ENCODE measurements around the gene GSTO1.

GSTO1 gene

DNA sequence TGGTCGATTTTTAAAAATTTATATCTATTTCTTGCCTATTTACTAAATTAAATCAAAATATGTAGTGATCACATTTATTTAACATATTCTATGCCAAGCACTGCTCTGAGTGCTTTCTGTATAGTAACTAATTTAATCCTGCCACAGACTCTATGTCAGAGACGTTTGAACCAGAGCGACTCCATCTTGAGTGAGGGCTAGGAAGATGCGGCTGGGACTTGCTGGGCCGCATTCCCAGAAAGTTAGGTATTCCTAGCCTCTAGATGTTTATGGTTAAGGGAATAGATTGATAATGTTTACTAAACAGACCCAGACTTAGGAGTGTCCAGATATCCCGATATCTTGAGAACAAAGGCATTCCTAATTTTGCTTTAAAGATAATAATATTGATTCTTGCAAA, 3.2 kb upstream of the GSTO1 start:
- no peak for DNase-seq

GRCh38 chr10:104252368-104252767, 2.3 kb upstream of the GSTO1 start:
- DNase-seq: no peak

DNA sequence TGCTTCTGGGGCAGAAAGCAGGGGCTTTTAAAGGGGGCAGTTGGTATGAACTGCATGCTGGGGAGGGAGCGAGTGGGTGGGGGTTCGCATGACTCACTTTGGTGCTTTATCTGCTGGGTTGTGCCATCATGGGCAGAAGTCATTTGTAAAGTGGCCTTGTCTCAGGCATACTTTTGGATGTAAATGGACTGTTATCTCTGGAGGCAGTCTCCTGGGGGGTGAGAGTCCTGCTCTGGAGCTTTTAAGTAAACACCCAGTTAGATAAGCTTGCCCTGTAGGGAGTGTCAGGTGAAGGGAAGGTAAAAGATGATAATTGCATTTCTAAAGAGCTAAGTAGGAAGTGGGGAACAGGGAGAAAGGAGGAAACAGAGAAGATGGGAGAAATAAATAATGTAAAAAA, 1.6 kb upstream of the GSTO1 start:
- no peak for DNase-seq

DNA sequence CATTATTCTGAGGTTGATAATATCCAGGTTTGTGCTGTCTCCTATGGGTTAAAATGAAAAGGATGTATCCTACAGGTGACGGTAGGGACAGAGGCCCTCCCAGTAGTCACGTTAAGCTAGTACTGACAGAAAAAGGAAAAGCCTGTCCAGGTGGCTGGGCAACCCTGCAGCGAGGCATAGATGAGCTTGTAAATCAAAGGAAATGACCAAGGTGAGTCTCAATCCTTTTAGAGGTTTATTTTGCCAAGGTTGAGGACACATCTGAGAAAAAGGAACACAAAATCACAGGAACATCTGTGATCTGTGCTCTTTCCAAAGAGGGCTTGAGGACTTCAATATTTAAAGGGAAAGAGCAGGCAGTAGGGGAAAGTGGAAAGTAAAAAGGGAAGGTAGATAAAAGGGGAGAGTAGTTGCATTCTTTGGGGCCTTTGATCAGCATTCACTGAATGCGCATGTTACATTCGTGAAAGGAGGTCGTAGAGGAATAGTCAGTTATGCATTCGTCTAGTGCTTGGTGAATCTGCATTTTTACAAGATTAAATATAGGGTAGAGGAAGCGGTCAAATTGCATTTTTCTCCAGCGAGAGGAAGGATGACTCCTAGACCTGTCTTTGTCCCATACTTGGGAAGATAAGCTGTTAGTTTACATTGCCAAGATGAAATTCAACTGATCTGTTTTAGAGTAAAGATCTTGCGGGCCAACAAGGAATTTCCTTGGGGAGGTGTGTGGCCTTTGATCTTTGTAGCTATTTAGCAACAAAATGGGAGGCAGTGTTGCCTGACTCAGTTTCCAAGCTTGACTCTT, 884 bp upstream of the GSTO1 start:
- no peak for DNase-seq

DNA sequence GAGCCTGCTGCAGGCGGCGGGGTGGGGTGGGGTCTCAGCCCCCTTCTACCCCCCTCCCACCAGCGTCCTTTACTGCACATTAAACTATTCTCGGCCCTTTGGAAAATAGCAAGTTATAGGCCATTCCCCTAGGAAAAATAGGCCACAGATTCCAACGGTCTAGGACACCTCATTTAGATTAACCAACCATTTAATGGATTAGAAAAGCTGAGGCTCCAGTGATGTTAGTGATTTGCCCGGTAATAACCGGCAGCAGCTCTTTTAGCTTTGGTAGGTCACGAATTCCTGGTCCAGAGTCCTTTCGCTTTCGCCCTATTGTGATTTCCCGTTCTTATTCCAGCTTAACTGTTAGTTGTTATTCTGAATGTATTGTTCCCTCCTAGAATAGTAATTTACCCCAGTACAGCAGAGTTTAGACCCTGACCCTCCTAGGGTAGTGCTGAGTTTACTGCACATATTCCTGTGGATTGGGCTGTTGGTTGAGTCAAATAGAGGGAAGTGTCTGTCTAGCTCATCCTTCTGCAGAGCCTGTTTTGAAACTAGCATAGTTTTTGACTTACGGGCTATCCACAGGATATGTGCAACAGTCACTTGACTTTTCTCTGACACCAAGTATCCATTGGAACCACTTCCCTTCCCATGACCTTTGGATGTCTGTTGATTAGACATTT, 754 bp downstream of the GSTO1 start:
- peak; percentile 30 for DNase-seq

DNA sequence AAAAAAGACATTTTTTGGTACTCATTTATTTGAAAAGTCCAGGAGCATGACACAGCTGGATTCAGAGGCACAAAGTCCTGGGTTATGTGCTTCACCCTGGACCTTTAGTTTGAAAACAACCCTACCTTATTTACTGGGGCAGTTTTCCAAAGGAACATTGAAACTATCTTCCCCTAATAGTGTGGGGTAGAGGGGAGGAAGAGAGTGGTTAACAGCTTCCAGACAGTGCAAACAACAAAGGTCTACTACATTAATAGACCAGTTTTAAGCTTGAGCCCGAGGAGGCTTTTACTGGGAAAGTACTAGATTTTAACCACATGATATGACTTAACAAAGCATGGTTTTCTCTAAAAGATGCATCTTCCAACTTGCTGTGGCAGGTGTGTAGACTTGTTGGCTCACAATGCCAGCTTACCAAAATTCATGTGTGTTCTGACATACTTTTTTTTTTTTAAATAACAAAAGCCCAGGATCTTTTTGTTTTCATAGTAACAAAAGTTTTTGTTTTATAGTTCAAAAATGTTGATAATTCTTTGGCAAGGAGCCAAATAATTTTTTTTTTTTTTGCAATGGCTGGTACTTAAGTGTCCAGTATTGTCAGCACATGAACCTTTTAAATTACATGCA, 1.8 kb downstream of the GSTO1 start:
- DNase-seq: peak; percentile 48

DNA sequence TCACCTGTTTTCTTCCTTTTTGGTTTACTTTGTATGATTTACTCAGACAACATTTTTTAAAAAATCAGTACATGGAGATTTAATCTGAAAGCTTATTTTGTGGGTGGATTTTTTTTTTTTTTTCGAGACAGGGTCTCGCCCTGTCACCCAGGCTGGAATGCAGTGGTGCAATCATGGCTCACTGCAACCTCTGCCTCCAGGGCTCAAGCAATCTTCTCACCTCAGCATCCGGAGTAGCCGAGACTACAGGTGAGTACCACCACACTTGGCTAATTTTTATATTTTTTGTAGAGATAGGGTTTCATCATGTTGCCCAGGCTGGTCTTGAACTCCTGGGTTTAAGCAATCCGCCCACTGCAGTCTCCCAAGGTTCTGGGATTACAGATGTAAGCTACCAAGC, 2.5 kb downstream of the GSTO1 start:
- no peak for DNase-seq

- no peak for DNase-seq
Observed at GRCh38 chr10:104258209-104258608, 3.5 kb downstream of the GSTO1 start.

GRCh38 chr10:104259456-104259855, 4.8 kb downstream of the GSTO1 start:
- DNase-seq: no peak

DNA sequence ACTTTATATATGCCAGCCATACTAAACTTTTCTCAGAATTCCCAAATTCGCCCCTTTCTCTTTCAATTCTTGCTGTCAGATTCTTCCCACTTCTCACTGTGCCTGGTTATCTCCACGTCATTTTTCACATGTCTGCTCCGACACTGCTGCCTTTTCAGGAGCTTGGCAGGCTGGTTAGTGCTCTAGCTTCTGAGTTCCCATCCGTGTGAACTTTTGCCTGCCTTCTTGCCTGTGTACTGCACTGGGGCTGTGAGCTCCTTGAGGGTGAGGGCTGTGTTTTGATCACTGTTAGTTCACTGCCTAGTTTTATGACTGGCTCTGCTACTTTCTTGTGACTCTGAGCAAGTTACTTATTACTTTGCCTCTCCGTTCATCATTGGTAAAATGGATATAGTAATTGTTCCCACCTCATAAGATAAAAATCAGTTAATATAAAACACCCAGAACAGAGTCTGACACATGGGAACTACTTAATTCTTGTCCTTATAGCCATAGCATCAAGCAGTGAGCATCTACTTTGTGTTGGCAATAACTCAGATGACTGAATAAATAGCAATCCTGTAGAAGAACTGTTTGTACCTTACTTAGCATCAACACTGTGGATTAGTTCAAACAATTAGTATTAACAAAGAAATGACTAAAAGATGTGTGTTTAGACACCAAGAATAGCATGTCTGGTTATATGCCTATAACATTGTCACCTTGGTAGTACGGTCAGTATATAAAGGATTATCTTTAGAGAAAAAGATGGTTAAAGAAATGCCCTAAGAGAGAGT, 5.5 kb downstream of the GSTO1 start:
- no peak for DNase-seq

DNA sequence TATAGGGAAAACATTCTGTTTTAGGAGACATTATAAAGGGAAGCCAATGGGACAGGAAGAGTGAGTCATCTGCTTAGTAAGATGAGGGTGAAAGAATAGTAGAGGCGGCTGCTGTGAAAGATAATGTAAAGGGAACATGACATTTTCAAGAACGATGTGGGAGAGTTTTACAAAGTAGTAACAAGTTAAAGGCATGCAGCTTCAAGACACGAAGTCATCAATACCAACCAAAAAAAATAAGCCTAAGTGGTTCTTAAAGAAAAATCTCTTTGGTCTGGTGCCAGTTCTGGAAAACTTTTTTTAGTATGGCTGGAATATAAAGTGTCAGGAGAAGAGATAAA, 6.1 kb downstream of the GSTO1 start:
- no peak for DNase-seq

- no peak for DNase-seq
Observed at GRCh38 chr10:104262055-104262454, 7.4 kb downstream of the GSTO1 start.

DNA sequence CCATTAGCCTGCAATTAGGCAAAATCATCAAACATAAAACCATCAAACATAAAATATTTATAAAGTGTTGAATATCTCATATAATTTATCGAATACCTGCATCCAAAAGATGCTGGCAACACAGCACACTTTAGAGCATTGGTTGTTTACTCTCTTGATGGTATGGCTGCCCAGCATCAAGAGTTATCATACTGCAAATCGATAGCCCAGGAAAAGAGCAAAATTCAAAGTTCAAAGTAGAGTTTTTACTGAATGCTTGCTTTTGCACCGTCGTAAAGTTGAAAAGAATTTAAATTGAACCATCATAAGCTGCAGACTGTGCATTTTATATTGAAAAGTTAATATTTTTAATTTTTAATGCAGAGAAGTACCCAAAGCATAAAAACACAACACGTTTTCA, 10.1 kb downstream of the GSTO1 start:
- DNase-seq: no peak

GRCh38 chr10:104267721-104268404, 13.2 kb downstream of the GSTO1 start:
- no peak for DNase-seq

GRCh38 chr10:104268405-104268712, 13.7 kb downstream of the GSTO1 start:
- DNase-seq: no peak

DNA sequence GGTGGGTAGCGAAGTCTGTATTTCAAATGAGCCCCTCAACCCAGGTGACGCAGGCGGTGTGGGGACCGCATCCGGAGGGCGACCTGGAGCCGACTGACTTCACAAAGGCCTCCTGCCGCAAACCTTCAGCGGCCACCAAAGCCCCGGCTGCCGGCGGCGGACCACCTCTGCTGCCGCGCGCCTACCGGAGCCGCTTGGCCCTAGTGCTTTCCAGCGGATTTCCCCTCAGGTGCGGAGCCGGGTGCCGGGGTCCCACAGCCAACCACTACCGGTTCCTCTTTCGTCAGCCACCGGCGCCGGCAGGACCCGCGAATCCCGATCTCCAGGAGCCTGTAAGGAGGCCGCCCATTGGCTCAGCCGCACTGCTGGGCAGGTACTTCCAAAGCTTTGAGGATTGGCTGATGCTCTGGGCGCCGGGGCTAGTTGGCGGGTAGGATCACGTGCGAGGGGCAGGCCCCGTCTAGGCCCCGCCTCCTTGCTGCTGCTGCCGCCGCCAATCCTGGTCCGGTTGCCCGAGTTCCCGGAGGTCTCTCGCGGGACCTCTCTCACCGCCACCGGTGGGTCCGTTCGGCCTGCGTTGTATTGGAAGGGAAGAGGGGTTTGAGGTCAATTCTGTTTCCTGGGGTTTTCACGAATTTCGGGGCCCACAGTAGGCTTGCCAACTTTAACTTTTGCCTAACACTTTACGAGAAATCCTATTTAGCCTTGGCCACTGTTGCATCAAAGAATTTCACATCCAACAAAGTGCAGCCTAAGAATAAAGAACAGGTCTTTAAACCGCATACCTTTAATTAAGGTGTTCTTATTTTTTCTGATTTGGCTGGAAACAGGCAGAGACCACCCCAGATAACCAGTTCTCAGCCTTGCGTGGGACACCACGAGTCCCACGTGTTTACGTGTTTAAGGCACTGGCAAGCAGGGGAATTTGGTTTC, 14.3 kb downstream of the GSTO1 start, which contains the start of gene GSTO2:
GSTO2 (plus strand) TSS at position 472 of the 933 bp plus-strand sequence. CDS start 5,732 bp downstream, outside the sequence.
- peak; percentile 99 for DNase-seq

GRCh38 chr10:104273286-104273685, 18.6 kb downstream of the GSTO1 start:
- DNase-seq: no peak

- no peak for DNase-seq
Observed at GRCh38 chr10:104273899-104274575, 19.3 kb downstream of the GSTO1 start.

DNA sequence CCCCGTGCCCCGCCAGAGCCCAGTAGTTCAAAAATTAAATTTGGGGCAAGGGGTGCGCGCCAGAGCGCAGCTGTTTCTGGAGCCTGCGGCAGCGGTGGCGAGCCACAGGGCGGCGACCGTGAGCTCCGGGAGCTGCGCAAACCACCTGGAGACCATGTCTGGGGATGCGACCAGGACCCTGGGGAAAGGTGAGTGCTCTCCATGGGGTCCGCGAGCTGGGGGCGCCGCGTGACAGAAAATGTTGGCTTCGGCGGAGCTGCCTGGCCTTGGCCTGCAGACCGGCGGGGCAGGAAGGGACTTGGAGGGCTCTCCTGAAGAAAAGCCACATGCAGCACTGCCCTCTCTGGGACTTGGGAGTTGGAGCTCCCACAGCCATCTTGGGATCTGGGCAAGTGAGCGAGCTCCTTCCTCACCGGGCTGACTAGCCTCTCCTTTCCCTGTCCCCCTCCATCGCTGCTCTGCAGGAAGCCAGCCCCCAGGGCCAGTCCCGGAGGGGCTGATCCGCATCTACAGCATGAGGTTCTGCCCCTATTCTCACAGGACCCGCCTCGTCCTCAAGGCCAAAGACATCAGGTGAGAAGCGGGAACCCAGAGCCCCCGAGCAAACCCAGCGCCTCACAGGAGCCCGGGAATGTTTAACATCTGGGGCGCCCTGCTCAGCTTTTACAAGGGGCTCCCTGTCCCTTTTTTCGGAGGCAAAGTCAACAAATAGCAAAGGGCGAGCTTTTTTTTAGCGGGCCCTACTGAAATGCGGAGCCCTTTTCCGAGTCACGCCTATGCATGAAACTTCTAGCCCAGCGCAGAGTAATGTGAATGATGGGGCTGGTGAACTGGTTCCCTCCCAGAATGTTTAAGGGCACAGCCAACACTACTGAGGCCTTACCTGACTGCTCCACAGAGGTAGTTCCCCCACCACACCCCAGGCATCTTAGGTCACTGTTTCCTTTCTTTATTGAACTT, 20.4 kb downstream of the GSTO1 start:
- DNase-seq: peak; percentile 51

DNA sequence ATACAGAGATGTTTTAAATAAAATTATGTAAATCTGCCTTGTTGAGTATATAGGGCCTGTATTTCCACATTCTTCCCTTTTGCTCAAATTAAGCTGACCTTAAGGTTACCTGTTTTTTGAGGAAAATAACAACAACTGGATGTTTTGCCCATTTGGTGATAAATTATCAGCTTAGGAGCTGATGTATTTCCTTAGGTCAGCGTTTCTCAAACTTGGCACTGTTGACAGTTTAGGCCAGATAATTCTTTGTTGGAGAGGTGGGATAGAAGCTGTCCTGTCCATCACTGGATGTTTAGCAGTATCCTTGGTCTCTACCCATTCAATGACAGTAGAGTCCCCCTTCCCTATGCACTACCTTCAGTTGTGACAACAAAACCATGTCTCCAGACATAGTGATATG, 21.5 kb downstream of the GSTO1 start:
- DNase-seq: no peak

All from CD4-positive, alpha-beta T cell treated with Interleukin-12 subunit alpha and Interleukin-12 subunit beta, for 1 hour (primary cell).